Measurements from ENCODE around the gene ATP13A1. TPM values are rescaled to one million over a fixed set of nuclear protein-coding genes. Genes with fewer than 3 reads are reported as not detected.
A peak's percentile ranks its signal among the peaks of the same experiment; 100 is the strongest.

The ATP13A1 gene
- total RNA-seq, 4 donors from 2014 or later, result 223 to 465 (median 285) TPM

- peaks cover 0 to 11% (median 3%) of the 10 kb centered on the region in 4 donors for H3K4me1 ChIP-seq
- TF ChIP-seq POLR2A (IDR thresholded peaks at IDR 0.05) (no peak), CTCF (IDR thresholded peaks at IDR 0.05) (no peak)
- DNase-seq, result no peak
- no peaks in the 10 kb centered on the region for H3K9me3 ChIP-seq
- no peak overlapping the region for H3K4me3 ChIP-seq
- H3K27me3 ChIP-seq, result no peaks in the 10 kb centered on the region
- no peak overlapping the region for H3K27ac ChIP-seq
- peaks cover 0 to 32% (median 0%) of the 10 kb centered on the region in 3 donors for H3K36me3 ChIP-seq
Observed at GRCh38 chr19:19631346-19631745, 32.1 kb downstream of the ATP13A1 start.

- Histone ChIP-seq H3K9me3 (no peaks in the 10 kb centered on the region), H3K27ac (no peak overlapping the region), H3K4me1 (peaks cover 0 to 11% (median 3%) of the 10 kb centered on the region in 4 donors), H3K27me3 (no peaks in the 10 kb centered on the region), H3K4me3 (no peak overlapping the region), H3K36me3 (peaks cover 0 to 24% (median 0%) of the 10 kb centered on the region in 3 donors)
- no peak for DNase-seq
- TF ChIP-seq POLR2A (IDR thresholded peaks at IDR 0.05), result no peak
- TF ChIP-seq CTCF (IDR thresholded peaks at IDR 0.05), result no peak
Observed at GRCh38 chr19:19630426-19630825, 33.0 kb downstream of the ATP13A1 start.

- Histone ChIP-seq H3K9me3 (no peaks in the 10 kb centered on the region), H3K4me1 (peaks cover 0 to 11% (median 3%) of the 10 kb centered on the region in 4 donors), H3K27ac (no peak overlapping the region), H3K36me3 (peaks cover 0 to 20% (median 0%) of the 10 kb centered on the region in 3 donors), H3K4me3 (no peak overlapping the region), H3K27me3 (no peaks in the 10 kb centered on the region)
- DNase-seq, result no peak
- TF ChIP-seq POLR2A (IDR thresholded peaks at IDR 0.05), result no peak
- TF ChIP-seq CTCF (IDR thresholded peaks at IDR 0.05), result no peak
Observed at GRCh38 chr19:19630062-19630414, 33.4 kb downstream of the ATP13A1 start.

- H3K27ac ChIP-seq, result peak overlapping the region; percentile 81 to 93 (median 86)
- H3K9me3 ChIP-seq, result no peaks in the 10 kb centered on the region
- DNase-seq, result peak; percentile 40 to 78 (median 72)
- peaks cover 0 to 11% (median 3%) of the 10 kb centered on the region in 4 donors for H3K4me1 ChIP-seq
- H3K4me3 ChIP-seq, result peak overlapping the region; percentile 58 to 88 (median 78)
- peaks cover 0 to 6% (median 0%) of the 10 kb centered on the region in 3 donors for H3K36me3 ChIP-seq
- no peak for TF ChIP-seq CTCF (IDR thresholded peaks at IDR 0.05)
- TF ChIP-seq POLR2A (IDR thresholded peaks at IDR 0.05), result peak; percentile 29 to 30
- no peaks in the 10 kb centered on the region for H3K27me3 ChIP-seq
Observed at GRCh38 chr19:19628501-19629134, 34.9 kb downstream of the ATP13A1 start.

- H3K4me3 ChIP-seq, result peak within 1 kb of the TSS; percentile 58 to 88 (median 78)
- peak within 1 kb of the TSS; percentile 81 to 93 (median 86) for H3K27ac ChIP-seq
- H3K27me3 ChIP-seq, result no peaks in the 10 kb centered on the region
- peaks cover 0 to 11% (median 3%) of the 10 kb centered on the region in 4 donors for H3K4me1 ChIP-seq
- no peaks in the 10 kb centered on the region for H3K36me3 ChIP-seq
- TF ChIP-seq CTCF (IDR thresholded peaks at IDR 0.05) (peak in 2 of 6 experiments; percentile 28 to 36), POLR2A (IDR thresholded peaks at IDR 0.05) (peak; percentile 40 to 44)
- DNase-seq, result peak; percentile 83 to 90 (median 84)
- H3K9me3 ChIP-seq, result no peaks in the 10 kb centered on the region
Observed at GRCh38 chr19:19627621-19628500, 35.6 kb downstream of the ATP13A1 start, which contains the start of gene LPAR2. LPAR2 (minus strand) TSS chr19:19628220; CDS start chr19:19627275, 945 bp downstream.

All from Peyer's patch (tissue), 4 donors.